ENCODE data around the gene XRRA1.

- TF ChIP-seq, protein P1, sequence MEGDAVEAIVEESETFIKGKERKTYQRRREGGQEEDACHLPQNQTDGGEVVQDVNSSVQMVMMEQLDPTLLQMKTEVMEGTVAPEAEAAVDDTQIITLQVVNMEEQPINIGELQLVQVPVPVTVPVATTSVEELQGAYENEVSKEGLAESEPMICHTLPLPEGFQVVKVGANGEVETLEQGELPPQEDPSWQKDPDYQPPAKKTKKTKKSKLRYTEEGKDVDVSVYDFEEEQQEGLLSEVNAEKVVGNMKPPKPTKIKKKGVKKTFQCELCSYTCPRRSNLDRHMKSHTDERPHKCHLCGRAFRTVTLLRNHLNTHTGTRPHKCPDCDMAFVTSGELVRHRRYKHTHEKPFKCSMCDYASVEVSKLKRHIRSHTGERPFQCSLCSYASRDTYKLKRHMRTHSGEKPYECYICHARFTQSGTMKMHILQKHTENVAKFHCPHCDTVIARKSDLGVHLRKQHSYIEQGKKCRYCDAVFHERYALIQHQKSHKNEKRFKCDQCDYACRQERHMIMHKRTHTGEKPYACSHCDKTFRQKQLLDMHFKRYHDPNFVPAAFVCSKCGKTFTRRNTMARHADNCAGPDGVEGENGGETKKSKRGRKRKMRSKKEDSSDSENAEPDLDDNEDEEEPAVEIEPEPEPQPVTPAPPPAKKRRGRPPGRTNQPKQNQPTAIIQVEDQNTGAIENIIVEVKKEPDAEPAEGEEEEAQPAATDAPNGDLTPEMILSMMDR (IDR thresholded peaks at IDR 0.05; ENCODE audit: low read depth, low read length): no peak
- TF ChIP-seq POLR2A (IDR thresholded peaks at IDR 0.05; ENCODE audit: extremely low read depth, insufficient read length): no peak
- no peak for TF ChIP-seq MAX (IDR thresholded peaks at IDR 0.05; ENCODE audit: low read depth, low read length)
- no peak for TF ChIP-seq MYC (IDR thresholded peaks at IDR 0.05; ENCODE audit: low read depth, low read length)
Observed at GRCh38 chr11:74853223-74853622, 95.7 kb downstream of the XRRA1 start.
